Fibroblast of the aortic adventitia (primary cell): Measurements from ENCODE around the gene NLRC3. TPM values are rescaled to one million over a fixed set of nuclear protein-coding genes. Genes with fewer than 3 reads are reported as not detected.

Source experiments
- DNase-seq: peaks from one replicate; pipeline ENCODE4 v3.0.0-alpha.2; 2010; ENCODE audit warnings: low read depth
- H3K4me3 ChIP-seq: 2 replicates; pipeline ENCODE4 v1.5.1; 2011; ENCODE audit warnings: low read depth, mild to moderate bottlenecking, control low read depth, low read length, moderate library complexity
- total RNA-seq: library from RNA; depleted of rRNA; stranded (reverse); fragments of >200 nt; gene quantifications from 2 replicates; pipeline ENCODE4 v1.2.3, GENCODE V29; 2012; ENCODE audit warnings: low replicate concordance
- TF ChIP-seq, protein P1 (sequence below): IDR thresholded peaks from 2 replicates; pipeline ENCODE4 v1.5.1; 2011; ENCODE audit warnings: mild to moderate bottlenecking, low read length, control low read depth, inconsistent platforms; ENCODE audit not compliant: insufficient read depth

NLRC3 gene, protein sequence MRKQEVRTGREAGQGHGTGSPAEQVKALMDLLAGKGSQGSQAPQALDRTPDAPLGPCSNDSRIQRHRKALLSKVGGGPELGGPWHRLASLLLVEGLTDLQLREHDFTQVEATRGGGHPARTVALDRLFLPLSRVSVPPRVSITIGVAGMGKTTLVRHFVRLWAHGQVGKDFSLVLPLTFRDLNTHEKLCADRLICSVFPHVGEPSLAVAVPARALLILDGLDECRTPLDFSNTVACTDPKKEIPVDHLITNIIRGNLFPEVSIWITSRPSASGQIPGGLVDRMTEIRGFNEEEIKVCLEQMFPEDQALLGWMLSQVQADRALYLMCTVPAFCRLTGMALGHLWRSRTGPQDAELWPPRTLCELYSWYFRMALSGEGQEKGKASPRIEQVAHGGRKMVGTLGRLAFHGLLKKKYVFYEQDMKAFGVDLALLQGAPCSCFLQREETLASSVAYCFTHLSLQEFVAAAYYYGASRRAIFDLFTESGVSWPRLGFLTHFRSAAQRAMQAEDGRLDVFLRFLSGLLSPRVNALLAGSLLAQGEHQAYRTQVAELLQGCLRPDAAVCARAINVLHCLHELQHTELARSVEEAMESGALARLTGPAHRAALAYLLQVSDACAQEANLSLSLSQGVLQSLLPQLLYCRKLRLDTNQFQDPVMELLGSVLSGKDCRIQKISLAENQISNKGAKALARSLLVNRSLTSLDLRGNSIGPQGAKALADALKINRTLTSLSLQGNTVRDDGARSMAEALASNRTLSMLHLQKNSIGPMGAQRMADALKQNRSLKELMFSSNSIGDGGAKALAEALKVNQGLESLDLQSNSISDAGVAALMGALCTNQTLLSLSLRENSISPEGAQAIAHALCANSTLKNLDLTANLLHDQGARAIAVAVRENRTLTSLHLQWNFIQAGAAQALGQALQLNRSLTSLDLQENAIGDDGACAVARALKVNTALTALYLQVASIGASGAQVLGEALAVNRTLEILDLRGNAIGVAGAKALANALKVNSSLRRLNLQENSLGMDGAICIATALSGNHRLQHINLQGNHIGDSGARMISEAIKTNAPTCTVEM
- total RNA-seq, result not detected in 2 replicates

- DNase-seq, result no peak
- no peak within 1 kb of the TSS for H3K4me3 ChIP-seq
- TF ChIP-seq, protein P1, sequence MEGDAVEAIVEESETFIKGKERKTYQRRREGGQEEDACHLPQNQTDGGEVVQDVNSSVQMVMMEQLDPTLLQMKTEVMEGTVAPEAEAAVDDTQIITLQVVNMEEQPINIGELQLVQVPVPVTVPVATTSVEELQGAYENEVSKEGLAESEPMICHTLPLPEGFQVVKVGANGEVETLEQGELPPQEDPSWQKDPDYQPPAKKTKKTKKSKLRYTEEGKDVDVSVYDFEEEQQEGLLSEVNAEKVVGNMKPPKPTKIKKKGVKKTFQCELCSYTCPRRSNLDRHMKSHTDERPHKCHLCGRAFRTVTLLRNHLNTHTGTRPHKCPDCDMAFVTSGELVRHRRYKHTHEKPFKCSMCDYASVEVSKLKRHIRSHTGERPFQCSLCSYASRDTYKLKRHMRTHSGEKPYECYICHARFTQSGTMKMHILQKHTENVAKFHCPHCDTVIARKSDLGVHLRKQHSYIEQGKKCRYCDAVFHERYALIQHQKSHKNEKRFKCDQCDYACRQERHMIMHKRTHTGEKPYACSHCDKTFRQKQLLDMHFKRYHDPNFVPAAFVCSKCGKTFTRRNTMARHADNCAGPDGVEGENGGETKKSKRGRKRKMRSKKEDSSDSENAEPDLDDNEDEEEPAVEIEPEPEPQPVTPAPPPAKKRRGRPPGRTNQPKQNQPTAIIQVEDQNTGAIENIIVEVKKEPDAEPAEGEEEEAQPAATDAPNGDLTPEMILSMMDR, result no peak
Measured at GRCh38 chr16:3577302-3577752, at the start of gene NLRC3. TSS of gene NLRC3 (minus strand) at chr16:3577403. CDS start at chr16:3565036, 12,367 bp downstream.

- peak; percentile 47 for DNase-seq
- TF ChIP-seq, protein P1, result no peak
- H3K4me3 ChIP-seq, result no peak overlapping the region
Measured at GRCh38 chr16:3625911-3626732, 48.9 kb upstream of the NLRC3 start.

- TF ChIP-seq, protein P1, result no peak
- no peak for DNase-seq
- no peak overlapping the region for H3K4me3 ChIP-seq
Measured at GRCh38 chr16:3625331-3625730, 48.1 kb upstream of the NLRC3 start.

- DNase-seq, result no peak
- H3K4me3 ChIP-seq, result no peak overlapping the region
- TF ChIP-seq, protein P1, result no peak
Measured at GRCh38 chr16:3623642-3624041, 46.4 kb upstream of the NLRC3 start.

GRCh38 chr16:3618769-3619141, 41.6 kb upstream of the NLRC3 start:
- no peak overlapping the region for H3K4me3 ChIP-seq
- no peak for DNase-seq
- TF ChIP-seq, protein P1, result no peak
